B cell (primary cell): Measurements from ENCODE around the gene CD209. TPM values are rescaled to one million over a fixed set of nuclear protein-coding genes. Genes with fewer than 3 reads are reported as not detected.

Experiments
- ATAC-seq: fragments of 200-7000 bp; cut with Tn5 transposase; one replicate; pipeline ENCODE4 v1.10.0; 2021; ENCODE audit warnings: low read depth, mild to moderate bottlenecking, moderate number of reproducible peaks, moderate library complexity
- CTCF ChIA-PET: fragments of 350-600 bp; sonication (Branson Sonifier 250); formaldehyde crosslinking; loops from one replicate; lab custom pipeline; 2021; ENCODE audit warnings: antibody characterized with exemption, inconsistent platforms; lab: Charles Lee
- POLR2A ChIA-PET: fragments of 350-600 bp; sonication (Branson Sonifier 250); formaldehyde crosslinking; loops from one replicate; lab custom pipeline; 2021; ENCODE audit warnings: antibody characterized with exemption; lab: Charles Lee
- DNase-seq: peaks from one replicate; pipeline ENCODE4 v3.0.0; 2013
- H2AFZ ChIP-seq: 2 replicates; pipeline ENCODE4 v1.6.1; 2012; ENCODE audit warnings: mild to moderate bottlenecking, low read depth, low read length; ENCODE audit not compliant: insufficient read depth, poor library complexity, severe bottlenecking
- H3K27ac ChIP-seq, 2 donors: 1 replicate in 1 of 2; 2 replicates in 1 of 2; pipeline ENCODE4 v1.5.1; 2012 to 2013; ENCODE audit warnings: low read length in 2 of 2, mild to moderate bottlenecking in 2 of 2, moderate library complexity in 1 of 2
- H3K27me3 ChIP-seq, 4 experiments: fragments of 200-600 bp in 1 of 4; sonication (generic) in 1 of 4; replicated peaks in 1 of 4; 1 replicate in 2 of 4; 2 replicates in 2 of 4; pipeline versions ENCODE4 v1.6.1 to v1.7.0; 2013 to 2016; ENCODE audit warnings: low read length in 3 of 4, mild to moderate bottlenecking in 2 of 4, mixed read lengths in 1 of 4, moderate library complexity in 1 of 4; ENCODE audit not compliant: insufficient read depth in 4 of 4, control insufficient read depth in 3 of 4; ENCODE audit errors: control extremely low read depth in 1 of 4
- H3K36me3 ChIP-seq, 2 experiments: replicated peaks in 1 of 2; 1 replicate in 1 of 2; 2 replicates in 1 of 2; pipeline versions ENCODE4 v1.6.1 to v1.7.1; 2013; ENCODE audit warnings: low read length in 1 of 2; ENCODE audit not compliant: insufficient read depth in 2 of 2, control insufficient read depth in 1 of 2; ENCODE audit errors: control extremely low read depth in 1 of 2, extremely low read depth in 1 of 2
- H3K4me1 ChIP-seq, 2 donors: fragments of 200-600 bp in 1 of 2; sonication (generic) in 1 of 2; 1 replicate in 1 of 2; 2 replicates in 1 of 2; pipeline versions ENCODE4 v1.5.1 to v1.6.1; 2013 to 2017; ENCODE audit warnings: low read length in 2 of 2; ENCODE audit not compliant: control insufficient read depth in 2 of 2, insufficient read depth in 2 of 2
- H3K4me2 ChIP-seq: replicated peaks from 2 replicates; pipeline ENCODE3; 2012; ENCODE audit warnings: mild to moderate bottlenecking, low read depth, low read length; ENCODE audit not compliant: poor library complexity, severe bottlenecking
- H3K4me3 ChIP-seq, 5 experiments: fragments of 200-600 bp in 1 of 5; sonication (generic) in 1 of 5; 1 replicate in 3 of 5; 2 replicates in 2 of 5; pipeline versions ENCODE4 v1.5.1 to v1.7.0; 2011 to 2016; ENCODE audit warnings: low read length in 4 of 5, mild to moderate bottlenecking in 4 of 5, low read depth in 2 of 5, control low read depth in 1 of 5, moderate library complexity in 1 of 5; ENCODE audit not compliant: insufficient read depth in 1 of 5; ENCODE audit errors: control extremely low read depth in 1 of 5, extremely low read depth in 1 of 5
- H3K79me2 ChIP-seq: fragments of 200-600 bp; sonication (generic); one replicate; pipeline ENCODE4 v1.6.0; 2016; ENCODE audit warnings: low read length; ENCODE audit not compliant: control insufficient read depth, insufficient read depth
- H3K9ac ChIP-seq: fragments of 200-600 bp; sonication (generic); 2 replicates; pipeline ENCODE4 v1.6.1; 2017; ENCODE audit warnings: mild to moderate bottlenecking, low read length, moderate library complexity
- H3K9me3 ChIP-seq, 3 donors: one replicate each; pipeline versions ENCODE4 v1.6.1 to v1.7.1; 2013; ENCODE audit warnings: low read length in 2 of 3; ENCODE audit not compliant: control insufficient read depth in 2 of 3, insufficient read depth in 1 of 3; ENCODE audit errors: control extremely low read depth in 1 of 3
- H4K20me1 ChIP-seq: 2 replicates; pipeline ENCODE4 v1.6.0; 2012; ENCODE audit warnings: mild to moderate bottlenecking, low read length; ENCODE audit not compliant: insufficient read depth, control insufficient read depth, poor library complexity, severe bottlenecking
- H3K27ac Mint-ChIP-seq: one replicate; pipeline ENCODE4 v1.8.0; 2021; ENCODE audit warnings: mixed read lengths
- H3K27me3 Mint-ChIP-seq: one replicate; pipeline ENCODE4 v1.8.0; 2021; ENCODE audit warnings: mixed read lengths
- H3K4me1 Mint-ChIP-seq: one replicate; pipeline ENCODE4 v1.8.0; 2021; ENCODE audit warnings: mixed read lengths
- H3K4me3 Mint-ChIP-seq: one replicate; pipeline ENCODE4 v1.8.0; 2021; ENCODE audit warnings: mixed read lengths
- H3K9me3 Mint-ChIP-seq: one replicate; pipeline ENCODE4 v1.8.0; 2022; ENCODE audit warnings: mixed read lengths; ENCODE audit not compliant: insufficient read depth
- CTCF ChIP-seq: fragments of 200-600 bp; IDR thresholded peaks from one replicate; pipeline ENCODE4 v1.8.0; 2022; ENCODE audit warnings: antibody characterized with exemption, mild to moderate bottlenecking
- EZH2 ChIP-seq: IDR thresholded peaks from 2 replicates; pipeline ENCODE4 v1.6.1; 2012; ENCODE audit warnings: borderline replicate concordance, low read depth, mild to moderate bottlenecking, moderate library complexity, low read length; ENCODE audit not compliant: insufficient read depth, poor library complexity, severe bottlenecking
- WGBS: methylation state at CpG from one replicate; pipeline ENCODE4 v1.1.5; 2013; ENCODE audit warnings: missing lambda C conversion rate; ENCODE audit not compliant: insufficient coverage; 5-methylcytosine and 5-hydroxymethylcytosine counted together
- intact Hi-C: fragments of 100-400 bp; cut with micrococcal nuclease; formaldehyde crosslinking; loops from one replicate; pipeline ENCODE4 v1.10.0; 2022
- polyA plus RNA-seq: library from polyadenylated mRNA; depleted of rRNA; stranded (reverse); fragments of >200 nt; gene quantifications from 2 replicates; pipeline ENCODE4 v1.2.3, GENCODE V29; 2012
- total RNA-seq, 2 donors: library from RNA; stranded (reverse); fragments of 120-200 nt in 1 of 2; gene quantifications; 1 replicate in 1 of 2; 2 replicates in 1 of 2; pipeline versions ENCODE4 v1.2.3 to v1.2.4, GENCODE V29; 2013 to 2022

The CD209 gene
- total and polyA plus RNA-seq, 2 donors (not counting 1 experiment from before 2014, with no cell fraction given) = 0.10 TPM; not detected in 1

- Histone ChIP-seq H3K4me3 (no peak overlapping the region), H3K9me3 (no peaks in the 10 kb centered on the region), H3K27me3 (no peaks in the 10 kb centered on the region), H3K4me1 (peaks cover 51 to 52% of the 10 kb centered on the region in 2 donors), H3K36me3 (peaks cover 0 to 57% of the 10 kb centered on the region in 2 experiments), H2AFZ (no peak overlapping the region), H3K4me2 (peak overlapping the region; percentile 23), H4K20me1 (peaks cover 44% of the 10 kb centered on the region), H3K9ac (no peak overlapping the region), H3K79me2 (peaks cover 55% of the 10 kb centered on the region), H3K27ac (peak overlapping the region in 1 of 2 donors; percentile 44)
- Mint-ChIP-seq H3K4me3 (no peak overlapping the region), H3K27ac (no peak overlapping the region), H3K27me3 (no peaks in the 10 kb centered on the region), H3K4me1 (peaks cover 28% of the 10 kb centered on the region), H3K9me3 (no peaks in the 10 kb centered on the region)
- peak; percentile 16 for DNase-seq
- 70% methylated on average over 8 of the region's 8 CpGs for WGBS
- no peak for ATAC-seq
- CTCF ChIA-PET = interaction anchor here (0.6 to 1.0 kb wide), 2 partner anchors 10 to 109 kb away, joined by 3 to 4 read pairs; partner anchors contain the start of gene TRAPPC5
- POLR2A ChIA-PET = interaction anchor here (0.6 kb wide), 1 partner anchor 88 kb away, joined by 6 read pairs; no protein-coding TSS in a partner anchor
- intact Hi-C loops = no loop called here
- no peak for TF ChIP-seq CTCF
- TF ChIP-seq EZH2 = no peak
These were observed 56.5 kb downstream of the CD209 start for GRCh38 chr19:7690779-7691258.

Other genes starting within 250 kb of the CD209 start
- 15.1 and 17.5 TPM in 2 replicates for gene ZNF358, start 231.4 kb downstream of the CD209 start, total RNA-seq
- 8.2 and 8.5 TPM in 2 replicates for gene ZNF358, start 231.4 kb downstream of the CD209 start, polyA plus RNA-seq
- 12.5 TPM in 2 replicates for gene MCOLN1, start 224.9 kb downstream of the CD209 start, total RNA-seq
- 17.3 and 19.0 TPM in 2 replicates for gene MCOLN1, start 224.9 kb downstream of the CD209 start, polyA plus RNA-seq
- 149 and 165 TPM in 2 replicates for gene PNPLA6, start 211.8 kb downstream of the CD209 start, total RNA-seq
- gene PNPLA6, start 211.8 kb downstream of the CD209 start, polyA plus RNA-seq = 88.3 and 102 TPM in 2 replicates
- 1.3 and 1.9 TPM in 2 replicates for gene CAMSAP3, start 151.7 kb downstream of the CD209 start, total RNA-seq
- 0.89 and 1.0 TPM in 2 replicates for gene CAMSAP3, start 151.7 kb downstream of the CD209 start, polyA plus RNA-seq
- 62.7 and 64.2 TPM in 2 replicates for gene XAB2, start 118.0 kb downstream of the CD209 start, total RNA-seq
- gene XAB2, start 118.0 kb downstream of the CD209 start, polyA plus RNA-seq = 93.8 and 110 TPM in 2 replicates
- 89.1 and 100 TPM in 2 replicates for gene PET100, start 117.7 kb downstream of the CD209 start, total RNA-seq
- gene PET100, start 117.7 kb downstream of the CD209 start, polyA plus RNA-seq = 31.3 and 75.9 TPM in 2 replicates
- 7.6 and 9.3 TPM in 2 replicates for gene PCP2, start 113.8 kb downstream of the CD209 start, total RNA-seq
- gene PCP2, start 113.8 kb downstream of the CD209 start, polyA plus RNA-seq = 5.6 and 6.5 TPM in 2 replicates
- 208 and 222 TPM in 2 replicates for gene STXBP2, start 110.4 kb downstream of the CD209 start, total RNA-seq
- gene STXBP2, start 110.4 kb downstream of the CD209 start, polyA plus RNA-seq = 226 and 409 TPM in 2 replicates
- not detected in 2 replicates for gene RETN, start 78.5 kb downstream of the CD209 start, total RNA-seq
- not detected in 2 replicates for gene RETN, start 78.5 kb downstream of the CD209 start, polyA plus RNA-seq
- not detected in 2 replicates for gene MCEMP1, start 70.4 kb downstream of the CD209 start, total RNA-seq
- gene MCEMP1, start 70.4 kb downstream of the CD209 start, polyA plus RNA-seq = 0.57 and 1.6 TPM in 2 replicates
- 61.2 and 61.5 TPM in 2 replicates for gene TRAPPC5, start 66.7 kb downstream of the CD209 start, total RNA-seq
- 42.0 and 64.9 TPM in 2 replicates for gene TRAPPC5, start 66.7 kb downstream of the CD209 start, polyA plus RNA-seq
- gene FCER2, start 45.4 kb downstream of the CD209 start, total RNA-seq = 16.3 and 17.1 TPM in 2 replicates
- gene FCER2, start 45.4 kb downstream of the CD209 start, polyA plus RNA-seq = 419 and 497 TPM in 2 replicates
- not detected in 2 replicates for gene CLEC4G, start 15.4 kb downstream of the CD209 start, total RNA-seq
- 0.58 and 1.3 TPM in 2 replicates for gene CLEC4G, start 15.4 kb downstream of the CD209 start, polyA plus RNA-seq
- gene CLEC4M, start 15.7 kb upstream of the CD209 start, total RNA-seq = 0.52 TPM in 1 of 2 replicates, not detected in the other
- 0.10 TPM in 1 of 2 replicates, not detected in the other for gene CLEC4M, start 15.7 kb upstream of the CD209 start, polyA plus RNA-seq
- 11.2 and 11.8 TPM in 2 replicates for gene EVI5L, start 82.7 kb upstream of the CD209 start, total RNA-seq
- 6.1 and 7.9 TPM in 2 replicates for gene EVI5L, start 82.7 kb upstream of the CD209 start, polyA plus RNA-seq
- not detected in 2 replicates for gene PRR36, start 126.9 kb upstream of the CD209 start, total RNA-seq
- gene PRR36, start 126.9 kb upstream of the CD209 start, polyA plus RNA-seq = 0.01 and 0.04 TPM in 2 replicates
- not detected in 2 replicates for gene LRRC8E, start 141.0 kb upstream of the CD209 start, total RNA-seq
- not detected in 2 replicates for gene LRRC8E, start 141.0 kb upstream of the CD209 start, polyA plus RNA-seq
- gene MAP2K7, start 156.3 kb upstream of the CD209 start, total RNA-seq = 71.9 and 76.3 TPM in 2 replicates
- gene MAP2K7, start 156.3 kb upstream of the CD209 start, polyA plus RNA-seq = 56.0 and 79.7 TPM in 2 replicates
- gene TGFBR3L, start 167.3 kb upstream of the CD209 start, total RNA-seq = 0.22 TPM in 1 of 2 replicates, not detected in the other
- 0.21 and 0.22 TPM in 2 replicates for gene TGFBR3L, start 167.3 kb upstream of the CD209 start, polyA plus RNA-seq
- gene SNAPC2, start 172.8 kb upstream of the CD209 start, total RNA-seq = 19.3 and 19.9 TPM in 2 replicates
- 19.5 and 21.7 TPM in 2 replicates for gene SNAPC2, start 172.8 kb upstream of the CD209 start, polyA plus RNA-seq
- not detected in 2 replicates for gene CTXN1, start 178.6 kb upstream of the CD209 start, total RNA-seq
- not detected in 2 replicates for gene CTXN1, start 178.6 kb upstream of the CD209 start, polyA plus RNA-seq
- gene TIMM44, start 196.1 kb upstream of the CD209 start, total RNA-seq = 62.1 and 66.5 TPM in 2 replicates
- 48.9 and 72.2 TPM in 2 replicates for gene TIMM44, start 196.1 kb upstream of the CD209 start, polyA plus RNA-seq